NOMO-1 treated with dmso at 0.1 percent for 144 hours (cell line): Measurements from ENCODE around the gene PPIL6.

Experiments used
- DNase-seq: peaks from one replicate; lab custom pipeline; 2025; ENCODE audit not compliant: unreplicated experiment; lab: John Stamatoyannopoulos, UW

PPIL6 gene

GRCh38 chr6:109406196-109406595 lies 34.2 kb downstream of the PPIL6 start:
- DNase-seq: peak; percentile 12

DNA sequence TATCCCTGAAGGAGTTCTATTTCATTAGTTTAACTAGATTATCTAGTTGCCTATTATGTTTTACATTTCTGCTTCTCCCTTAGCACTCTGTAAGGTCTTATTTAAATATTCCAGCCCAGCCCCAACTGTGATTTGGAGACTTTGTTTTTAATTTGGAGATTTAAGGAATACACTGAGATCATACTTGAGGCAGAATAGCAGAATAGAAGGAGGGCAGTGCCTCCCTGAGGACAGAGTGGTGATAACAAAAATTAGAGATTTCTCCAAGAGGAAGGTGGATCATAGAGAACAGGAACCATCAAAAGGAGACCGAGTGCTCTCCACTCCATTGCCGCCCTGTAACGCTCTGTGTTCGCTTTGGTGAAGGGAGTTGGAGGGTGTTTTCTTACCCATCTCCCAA lies 43.4 kb downstream of the PPIL6 start:
- no peak for DNase-seq

DNA sequence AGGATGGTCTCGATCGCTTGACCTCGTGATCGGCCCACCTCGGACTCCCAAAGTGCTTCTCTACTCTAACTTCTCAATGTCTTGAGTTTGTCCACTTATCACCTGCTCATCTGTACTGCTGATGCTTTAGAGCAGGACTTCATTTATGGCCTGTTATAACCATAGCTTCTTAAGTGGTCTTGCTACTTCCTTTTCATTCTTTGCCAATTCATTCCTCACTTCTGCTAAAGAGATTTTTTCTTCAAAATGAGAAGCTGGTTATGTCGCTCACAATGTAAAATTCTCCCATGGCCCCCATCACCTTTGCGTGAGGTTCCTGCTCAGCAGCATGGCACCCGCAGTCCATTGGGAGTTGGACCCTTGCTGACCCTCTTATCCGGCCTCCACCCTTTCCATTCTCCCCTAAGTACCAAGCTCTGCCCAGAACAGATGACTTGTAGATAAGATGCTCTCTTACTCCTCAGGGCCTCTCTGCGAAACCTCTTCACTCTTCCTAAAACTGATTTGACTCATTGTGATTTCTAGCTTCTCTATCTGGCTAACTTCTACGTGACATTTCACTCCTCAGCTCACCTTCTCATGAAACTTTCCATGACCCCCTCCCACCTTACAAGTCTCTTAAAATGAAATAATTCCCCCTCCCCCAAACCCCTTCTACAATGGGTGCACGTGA lies 44.2 kb downstream of the PPIL6 start:
- DNase-seq: no peak

GRCh38 chr6:109393886-109394281 lies 46.5 kb downstream of the PPIL6 start:
- no peak for DNase-seq

DNA sequence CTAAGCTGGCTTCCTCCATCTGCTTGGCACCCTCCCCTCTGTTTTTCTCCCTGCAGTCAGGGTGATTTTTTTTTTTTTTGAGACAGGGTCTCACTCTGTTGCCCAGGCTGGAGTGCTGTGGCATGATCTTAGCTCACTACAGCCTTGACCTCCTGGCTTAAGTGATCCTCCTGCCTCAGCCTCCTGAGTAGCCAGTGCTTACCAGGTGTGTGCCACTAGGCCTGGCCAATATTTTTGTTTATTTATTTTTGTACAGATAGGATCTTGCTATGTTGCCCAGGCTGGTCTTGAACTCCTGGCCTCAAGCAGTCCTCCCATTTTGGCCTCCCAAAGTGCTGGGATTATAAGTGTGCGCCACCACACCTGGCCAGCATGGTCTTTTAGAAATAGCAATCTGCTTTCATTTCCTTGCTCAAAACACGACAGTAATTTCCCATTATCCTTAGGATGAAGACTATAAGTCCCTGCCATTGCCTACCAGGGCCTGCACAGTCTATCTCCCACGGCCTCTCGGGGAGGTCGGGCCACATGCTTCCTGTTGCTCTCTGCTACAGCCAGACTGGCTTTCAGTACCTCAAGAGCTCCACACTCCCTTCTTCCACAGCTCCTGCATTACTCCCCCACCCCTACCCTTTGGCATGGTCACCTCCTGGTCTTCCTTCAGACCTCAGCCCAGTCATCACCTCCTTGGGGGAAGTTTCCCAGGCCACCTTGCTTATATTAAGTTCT lies 47.1 kb downstream of the PPIL6 start:
- no peak for DNase-seq

GRCh38 chr6:109389650-109390274 lies 50.7 kb downstream of the PPIL6 start:
- DNase-seq: no peak

DNA sequence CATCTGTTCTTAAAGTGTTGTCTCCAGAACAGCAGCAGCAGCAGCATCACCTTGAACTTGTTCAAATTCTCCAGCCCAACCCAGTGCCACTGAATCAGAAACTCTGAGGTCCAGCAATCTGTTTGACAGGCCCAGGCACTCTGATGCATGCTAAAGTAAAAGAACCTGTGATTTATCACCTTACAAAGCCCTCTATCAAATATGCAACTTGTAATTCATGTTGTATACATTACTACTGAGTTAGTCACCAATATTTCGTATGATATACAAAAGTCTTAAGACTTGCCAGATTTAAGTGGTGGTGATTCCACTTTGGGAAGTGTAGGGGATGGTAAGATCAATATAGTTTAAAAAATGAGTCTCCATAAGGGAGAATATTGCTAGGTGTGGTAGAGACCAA lies 52.2 kb downstream of the PPIL6 start:
- no peak for DNase-seq

- DNase-seq: no peak
Observed at GRCh38 chr6:109383438-109383940, 56.9 kb downstream of the PPIL6 start.

DNA sequence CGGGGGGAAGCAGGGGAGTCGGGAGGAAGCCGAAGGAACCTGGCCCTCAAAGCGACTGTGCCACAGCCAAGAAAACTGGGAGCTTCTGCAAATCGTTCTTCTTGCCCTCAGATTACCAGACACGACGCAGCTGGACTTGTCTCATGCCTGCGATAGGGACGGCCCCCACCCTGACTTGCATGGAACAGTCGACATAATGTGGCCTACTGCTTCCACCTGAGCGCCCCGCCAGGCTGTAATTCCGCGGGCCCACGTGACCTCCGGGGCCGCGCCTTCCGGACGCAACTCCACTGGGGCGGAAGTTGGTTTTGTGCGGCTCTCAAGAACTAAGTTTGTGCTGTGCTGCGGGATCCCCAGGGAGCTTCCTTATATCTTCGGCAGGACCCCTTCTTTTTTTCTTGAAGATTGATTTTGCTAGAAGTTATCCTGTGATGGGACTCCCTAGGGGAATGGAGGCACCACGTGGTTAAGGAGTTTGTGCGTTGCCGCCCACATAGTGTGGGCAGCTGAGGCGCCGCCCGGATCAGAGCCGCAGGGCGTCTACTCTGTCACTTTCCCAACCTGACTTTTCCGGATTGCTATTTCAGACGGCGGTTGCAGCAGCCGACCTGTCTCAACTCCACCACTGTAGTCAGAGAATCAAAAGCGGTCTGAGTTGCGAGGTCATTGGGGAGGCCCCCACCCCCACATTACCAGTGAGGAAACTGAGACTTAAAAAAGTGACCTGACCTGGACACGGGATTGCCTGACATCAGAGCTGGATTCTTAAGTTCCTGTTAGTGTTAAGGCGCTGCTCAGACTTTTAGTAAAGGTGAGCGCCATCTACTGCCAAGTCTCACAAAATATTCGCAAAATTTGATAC lies 57.6 kb downstream of the PPIL6 start:
- peak; percentile 96 for DNase-seq

GRCh38 chr6:109381747-109382575 lies 58.5 kb downstream of the PPIL6 start, which contains the start of gene CD164:
Gene CD164, minus strand, starts transcription at chr6:109382467. Its CDS starts 89 bp downstream, at chr6:109382378.
- peak; percentile 81 for DNase-seq

- DNase-seq: no peak
Observed at GRCh38 chr6:109381061-109381746, 59.2 kb downstream of the PPIL6 start.

- DNase-seq: no peak
Observed at GRCh38 chr6:109379711-109380110, 60.7 kb downstream of the PPIL6 start.

- DNase-seq: no peak
Observed at GRCh38 chr6:109377717-109378116, 62.7 kb downstream of the PPIL6 start.

- DNase-seq: no peak
Observed at GRCh38 chr6:109374326-109374892, 66.0 kb downstream of the PPIL6 start.

DNA sequence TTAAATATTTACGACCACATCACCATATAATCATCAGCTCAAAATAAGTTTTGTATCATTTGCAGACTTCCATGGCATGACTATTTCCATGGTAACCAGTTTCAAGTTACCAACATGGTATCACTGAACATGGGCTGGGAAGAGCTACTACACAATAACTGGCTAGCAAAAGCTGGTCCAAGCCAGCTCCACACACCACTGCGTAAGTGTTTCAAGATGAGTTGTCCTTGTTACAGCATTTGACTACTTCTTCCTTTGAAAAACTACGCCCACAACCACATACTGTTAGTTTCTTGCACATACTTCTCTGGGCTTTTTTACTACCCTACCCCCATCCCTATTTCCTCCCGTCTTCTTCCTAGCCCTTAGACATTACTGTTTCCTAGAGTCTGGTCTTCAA lies 66.7 kb downstream of the PPIL6 start:
- no peak for DNase-seq

GRCh38 chr6:109373331-109373730 lies 67.1 kb downstream of the PPIL6 start:
- DNase-seq: no peak

DNA sequence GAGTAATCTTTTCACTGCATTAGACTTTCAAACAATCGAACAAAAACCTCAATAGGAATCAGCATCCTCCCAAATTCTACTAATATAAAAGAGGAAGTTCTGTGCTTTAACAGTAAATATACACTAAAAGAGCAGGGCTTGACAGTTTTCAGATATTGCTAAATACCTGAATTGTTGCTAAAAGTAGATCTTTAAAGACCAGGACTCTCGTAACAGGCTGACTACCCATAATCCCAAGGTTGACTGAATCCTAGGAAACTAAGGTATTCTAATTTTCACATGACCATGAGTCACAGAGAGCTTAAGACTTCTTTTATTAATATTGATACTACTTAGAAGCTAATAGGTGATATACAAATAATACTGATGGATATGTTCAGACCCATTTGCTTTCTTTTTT lies 68.3 kb downstream of the PPIL6 start:
- DNase-seq: peak; percentile 30

- no peak for DNase-seq
Observed at GRCh38 chr6:109370792-109371191, 69.6 kb downstream of the PPIL6 start.

- no peak for DNase-seq
Observed at GRCh38 chr6:109370336-109370735, 70.1 kb downstream of the PPIL6 start.
